HG03442 (cell line): ENCODE measurements around the gene ARRDC3.
A peak's percentile ranks its signal among the peaks of the same experiment; 100 is the strongest.
"Not testable (repeated sequence)": the region's sequence is repeated elsewhere in the genome, so short reads cannot be mapped to it uniquely, and the experiment has no call there.

Source experiments
- ATAC-seq: cut with Tn5 transposase; IDR thresholded peaks from one replicate; pipeline ENCODE4 v1.9.1; 2021; ENCODE audit warnings: mild to moderate bottlenecking, moderate library complexity; ENCODE audit not compliant: unreplicated experiment

Gene ARRDC3

GRCh38 chr5:91383027-91383955 lies at the start of gene ARRDC3:
ARRDC3 (minus strand) TSS chr5:91383317; CDS start chr5:91383092, 225 bp downstream.
- ATAC-seq = peak; percentile 52

GRCh38 chr5:91430949-91431348 lies 47.8 kb upstream of the ARRDC3 start:
- no peak for ATAC-seq

GRCh38 chr5:91424638-91425436 lies 41.7 kb upstream of the ARRDC3 start:
- no peak for ATAC-seq

- ATAC-seq = no peak
These were observed 40.8 kb upstream of the ARRDC3 start for GRCh38 chr5:91423871-91424270.

GRCh38 chr5:91420879-91421278 lies 37.8 kb upstream of the ARRDC3 start:
- no peak for ATAC-seq

- ATAC-seq = peak; percentile 45
These were observed 36.7 kb upstream of the ARRDC3 start for GRCh38 chr5:91419571-91420537.

- ATAC-seq = no peak
These were observed 36.0 kb upstream of the ARRDC3 start for GRCh38 chr5:91419136-91419535.

- ATAC-seq = no peak
These were observed 35.0 kb upstream of the ARRDC3 start for GRCh38 chr5:91418158-91418557.

GRCh38 chr5:91417219-91417618 lies 34.1 kb upstream of the ARRDC3 start:
- no peak for ATAC-seq

- no peak for ATAC-seq
These were observed 33.4 kb upstream of the ARRDC3 start for GRCh38 chr5:91416491-91416890.

GRCh38 chr5:91409304-91409703 lies 26.2 kb upstream of the ARRDC3 start:
- ATAC-seq = no peak

- no peak for ATAC-seq
These were observed 25.6 kb upstream of the ARRDC3 start for GRCh38 chr5:91408710-91409109.

GRCh38 chr5:91407204-91407603 lies 24.1 kb upstream of the ARRDC3 start:
- no peak for ATAC-seq

- ATAC-seq = no peak
These were observed 20.3 kb upstream of the ARRDC3 start for GRCh38 chr5:91403438-91403837.

GRCh38 chr5:91401175-91401574 lies 18.1 kb upstream of the ARRDC3 start:
- ATAC-seq = no peak

GRCh38 chr5:91397791-91398190 lies 14.7 kb upstream of the ARRDC3 start:
- ATAC-seq = peak; percentile 79

GRCh38 chr5:91390268-91390667 lies 7.2 kb upstream of the ARRDC3 start:
- no peak for ATAC-seq

- ATAC-seq = not testable (repeated sequence)
These were observed 6.4 kb upstream of the ARRDC3 start for GRCh38 chr5:91389555-91389954.

- ATAC-seq = no peak
These were observed 5.2 kb upstream of the ARRDC3 start for GRCh38 chr5:91388362-91388761.

GRCh38 chr5:91386120-91386519 lies 3.0 kb upstream of the ARRDC3 start:
- ATAC-seq = no peak

- ATAC-seq = not testable (repeated sequence)
These were observed 2.5 kb upstream of the ARRDC3 start for GRCh38 chr5:91385596-91385995.
